DMS153 (cell line): ENCODE measurements around the gene CTNNA3.
"Not testable (repeated sequence)": the region's sequence is repeated elsewhere in the genome, so short reads cannot be mapped to it uniquely, and the experiment has no call there.

Source experiments
- DNase-seq: peaks from one replicate; lab custom pipeline; 2025; lab: John Stamatoyannopoulos, UW

Gene CTNNA3

GRCh38 chr10:67696029-67696428, at the start of gene CTNNA3:
CTNNA3 (minus strand) TSS chr10:67696195.
- DNase-seq: no peak

GRCh38 chr10:67735430-67735829, 39.4 kb upstream of the CTNNA3 start:
- DNase-seq: no peak

DNA sequence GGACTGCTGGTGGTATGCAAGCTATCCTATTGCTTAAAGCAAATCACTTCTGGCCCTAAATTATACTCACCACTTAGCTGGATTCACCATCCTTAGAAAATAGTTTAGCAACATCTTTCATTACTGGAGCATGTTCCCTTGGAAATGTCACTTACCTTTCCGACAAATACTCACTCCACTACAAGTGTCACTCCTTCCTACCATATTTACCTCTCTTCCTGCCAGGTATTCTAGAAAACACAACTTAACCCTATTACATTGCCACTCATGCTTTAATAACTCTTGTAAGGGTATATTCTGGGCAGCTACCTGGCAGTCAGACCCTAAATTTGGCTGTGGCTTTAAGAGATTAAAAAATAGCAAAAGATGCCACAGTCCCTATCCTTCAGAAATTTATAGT, 37.5 kb upstream of the CTNNA3 start:
- no peak for DNase-seq

GRCh38 chr10:67725567-67725966, 29.6 kb upstream of the CTNNA3 start:
- no peak for DNase-seq

- DNase-seq: no peak
These were observed 27.6 kb upstream of the CTNNA3 start for GRCh38 chr10:67723601-67724000.

GRCh38 chr10:67722113-67722512, 26.1 kb upstream of the CTNNA3 start:
- DNase-seq: no peak

- DNase-seq: not testable (repeated sequence)
These were observed 20.5 kb upstream of the CTNNA3 start for GRCh38 chr10:67716455-67716854.

DNA sequence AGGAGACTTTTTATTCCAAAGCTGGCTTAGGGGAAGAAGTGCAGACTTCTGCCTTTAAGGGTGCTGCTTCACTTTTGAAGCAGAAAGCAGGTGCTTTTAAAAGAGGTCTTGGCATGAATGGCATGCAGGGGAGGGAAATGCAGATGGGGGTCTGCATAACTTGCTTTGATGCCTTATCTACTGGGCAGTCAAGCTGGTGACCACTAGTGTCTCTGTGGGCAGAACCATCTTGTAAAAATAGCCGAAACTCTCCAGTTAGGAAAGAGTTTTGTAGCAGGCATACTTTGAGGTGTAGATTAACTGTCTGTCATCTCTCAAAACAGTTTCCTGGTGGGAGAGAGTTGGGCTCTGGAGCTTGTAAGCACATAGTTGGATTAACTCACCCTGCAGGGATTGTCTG, 9.9 kb upstream of the CTNNA3 start:
- no peak for DNase-seq

DNA sequence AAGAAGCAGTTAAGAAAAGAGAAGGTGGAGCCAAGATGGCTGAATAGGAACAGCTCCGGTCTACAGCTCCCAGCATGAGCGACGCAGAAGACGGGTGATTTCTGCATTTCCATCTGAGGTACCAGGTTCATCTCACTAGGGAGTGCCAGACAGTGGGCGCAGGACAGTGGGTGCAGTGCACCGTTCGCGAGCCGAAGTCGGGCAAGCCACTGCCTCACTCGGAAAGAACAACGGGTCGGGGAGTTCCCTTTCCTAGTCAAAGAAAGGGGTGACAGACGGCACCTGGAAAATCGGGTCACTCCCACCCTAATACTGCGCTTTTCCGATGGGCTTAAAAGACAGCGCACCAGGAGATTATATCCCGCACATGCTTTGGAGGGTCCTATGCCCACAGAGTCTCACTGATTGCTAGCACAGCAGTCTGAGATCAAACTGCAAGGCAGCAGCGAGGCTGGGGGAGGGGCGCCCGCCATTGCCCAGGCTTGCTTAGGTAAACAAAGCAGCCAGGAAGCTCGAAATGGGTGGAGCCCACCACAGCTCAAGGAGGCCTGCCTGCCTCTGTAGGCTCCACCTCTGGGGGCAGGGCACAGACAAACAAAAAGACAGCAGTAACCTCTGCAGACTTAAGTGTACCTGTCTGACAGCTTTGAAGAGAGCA, 3.7 kb upstream of the CTNNA3 start:
- not testable (repeated sequence) for DNase-seq

- no peak for DNase-seq
These were observed 2.2 kb upstream of the CTNNA3 start for GRCh38 chr10:67698164-67698563.

GRCh38 chr10:67697724-67698131, 1.7 kb upstream of the CTNNA3 start:
- peak; percentile 36 for DNase-seq

DNA sequence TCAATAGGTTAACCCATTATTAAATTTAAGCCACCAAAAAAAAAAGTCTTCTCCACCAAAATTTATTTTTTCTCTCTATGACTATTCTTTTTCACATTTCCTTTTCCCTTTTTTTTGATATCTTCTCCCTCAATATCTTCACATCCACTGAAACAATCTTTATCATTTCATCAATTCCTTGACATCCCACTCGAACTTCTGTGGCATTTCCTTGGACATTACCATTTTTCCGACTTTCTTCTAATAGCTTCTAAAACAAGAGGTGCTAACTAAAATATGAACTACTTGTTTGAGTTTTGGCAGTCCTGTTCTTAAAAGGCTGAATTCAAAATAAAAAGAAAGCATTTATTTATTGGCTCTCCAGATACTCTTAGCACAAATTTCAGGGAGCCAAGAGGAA, 684 bp upstream of the CTNNA3 start:
- DNase-seq: no peak

DNA sequence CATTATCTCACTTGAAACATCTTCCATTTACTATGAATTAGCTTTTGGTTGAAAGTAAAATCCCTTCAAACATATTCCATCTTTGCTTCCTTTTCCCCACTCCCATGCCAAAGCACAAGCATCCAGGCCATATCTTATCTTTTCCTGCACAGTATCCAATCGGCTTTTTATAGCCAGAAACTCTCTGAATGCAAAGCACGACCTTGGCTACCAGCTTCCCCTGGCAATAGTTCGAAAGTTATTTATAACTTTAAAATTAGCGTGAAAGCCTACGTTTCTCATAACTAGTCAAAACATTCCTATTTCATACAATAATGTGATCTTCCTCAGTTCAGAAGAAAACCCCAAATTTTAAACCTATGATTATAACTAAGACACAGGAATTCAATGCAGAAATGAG, 440 bp downstream of the CTNNA3 start:
- DNase-seq: no peak

GRCh38 chr10:67691861-67692260, 4.1 kb downstream of the CTNNA3 start:
- not testable (repeated sequence) for DNase-seq

GRCh38 chr10:67690540-67690939, 5.5 kb downstream of the CTNNA3 start:
- not testable (repeated sequence) for DNase-seq

DNA sequence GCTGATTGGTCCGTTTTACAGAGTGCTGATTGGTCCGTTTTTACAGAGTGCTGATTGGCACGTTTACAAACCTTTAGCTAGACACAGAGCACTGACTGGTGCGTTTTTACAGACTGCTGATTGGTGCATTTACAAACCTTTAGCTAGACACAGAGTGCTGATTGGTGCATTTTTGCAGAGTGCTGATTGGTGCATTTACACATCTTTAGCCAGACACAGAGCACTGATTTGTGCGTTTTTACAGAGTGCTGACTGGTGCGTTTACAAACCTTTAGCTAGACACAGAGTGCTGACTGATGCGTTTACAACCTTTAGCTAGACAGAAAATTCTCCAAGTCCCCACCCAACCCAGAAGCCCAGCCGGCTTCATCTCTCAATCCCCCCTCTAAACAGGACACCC, 11.9 kb downstream of the CTNNA3 start:
- DNase-seq: not testable (repeated sequence)

- DNase-seq: no peak
These were observed 17.5 kb downstream of the CTNNA3 start for GRCh38 chr10:67678335-67678974.

- no peak for DNase-seq
These were observed 19.7 kb downstream of the CTNNA3 start for GRCh38 chr10:67676208-67676825.

GRCh38 chr10:67670401-67670800, 25.6 kb downstream of the CTNNA3 start:
- no peak for DNase-seq

GRCh38 chr10:67669978-67670377, 26.0 kb downstream of the CTNNA3 start:
- DNase-seq: no peak

- no peak for DNase-seq
These were observed 27.5 kb downstream of the CTNNA3 start for GRCh38 chr10:67668448-67668847.

DNA sequence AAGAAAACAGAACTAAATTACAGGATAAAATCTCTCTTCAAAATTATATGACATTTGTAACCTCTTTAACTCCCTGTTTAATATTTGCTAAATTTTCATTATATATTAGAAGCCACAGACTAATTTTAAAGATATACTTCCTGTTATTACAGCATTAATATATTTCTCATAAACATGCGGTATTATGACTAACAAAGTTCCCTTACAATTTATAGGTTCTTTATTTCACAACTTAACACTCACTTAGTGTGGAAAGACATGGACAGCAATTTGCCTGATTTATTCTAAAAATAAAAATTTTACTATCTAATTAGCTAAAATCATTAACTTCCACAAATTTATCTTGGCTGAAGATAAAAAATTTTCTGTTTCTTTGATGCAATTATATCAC, 29.0 kb downstream of the CTNNA3 start:
- DNase-seq: no peak

GRCh38 chr10:67666416-67667034, 29.5 kb downstream of the CTNNA3 start:
- no peak for DNase-seq
